Erythroblast (primary cell): Measurements from ENCODE around the gene RAB31.
"Not testable (repeated sequence)": the region's sequence is repeated elsewhere in the genome, so short reads cannot be mapped to it uniquely, and the experiment has no call there.

Experiments used
- GATA1 ChIP-seq: IDR thresholded peaks from 2 replicates; pipeline ENCODE4 v1.6.1; 2011; ENCODE audit warnings: low read depth, mild to moderate bottlenecking, control low read depth, low read length, moderate library complexity
- POLR2A ChIP-seq: IDR thresholded peaks from 2 replicates; pipeline ENCODE4 v1.6.1; 2011; ENCODE audit warnings: mild to moderate bottlenecking, low read length

GRCh38 chr18:9897787-9898291 lies 189.7 kb downstream of the RAB31 start:
- TF ChIP-seq POLR2A, GATA1: not testable (repeated sequence)
